Neuron (in vitro differentiated cells): Measurements from ENCODE around the gene CCR5.

ENCODE experiments used
- H2AFZ ChIP-seq: one replicate; pipeline ENCODE4 v1.6.1; 2013; ENCODE audit warnings: low read depth, mild to moderate bottlenecking, inconsistent platforms, low read length, moderate library complexity
- H3K27me3 ChIP-seq: one replicate; pipeline ENCODE4 v1.6.1; 2013; ENCODE audit warnings: low read length; ENCODE audit not compliant: insufficient read depth
- H3K36me3 ChIP-seq: one replicate; pipeline ENCODE4 v1.6.1; 2013; ENCODE audit warnings: low read length; ENCODE audit not compliant: insufficient read depth
- H3K4me1 ChIP-seq: one replicate; pipeline ENCODE4 v1.6.1; 2013; ENCODE audit warnings: low read length; ENCODE audit not compliant: insufficient read depth
- H3K4me3 ChIP-seq: 2 replicates; pipeline ENCODE4 v1.5.1; 2013; ENCODE audit warnings: mild to moderate bottlenecking, low read length, moderate library complexity
- H3K9me3 ChIP-seq: one replicate; pipeline ENCODE4 v1.6.1; 2013; ENCODE audit warnings: low read length

CCR5 gene

DNA sequence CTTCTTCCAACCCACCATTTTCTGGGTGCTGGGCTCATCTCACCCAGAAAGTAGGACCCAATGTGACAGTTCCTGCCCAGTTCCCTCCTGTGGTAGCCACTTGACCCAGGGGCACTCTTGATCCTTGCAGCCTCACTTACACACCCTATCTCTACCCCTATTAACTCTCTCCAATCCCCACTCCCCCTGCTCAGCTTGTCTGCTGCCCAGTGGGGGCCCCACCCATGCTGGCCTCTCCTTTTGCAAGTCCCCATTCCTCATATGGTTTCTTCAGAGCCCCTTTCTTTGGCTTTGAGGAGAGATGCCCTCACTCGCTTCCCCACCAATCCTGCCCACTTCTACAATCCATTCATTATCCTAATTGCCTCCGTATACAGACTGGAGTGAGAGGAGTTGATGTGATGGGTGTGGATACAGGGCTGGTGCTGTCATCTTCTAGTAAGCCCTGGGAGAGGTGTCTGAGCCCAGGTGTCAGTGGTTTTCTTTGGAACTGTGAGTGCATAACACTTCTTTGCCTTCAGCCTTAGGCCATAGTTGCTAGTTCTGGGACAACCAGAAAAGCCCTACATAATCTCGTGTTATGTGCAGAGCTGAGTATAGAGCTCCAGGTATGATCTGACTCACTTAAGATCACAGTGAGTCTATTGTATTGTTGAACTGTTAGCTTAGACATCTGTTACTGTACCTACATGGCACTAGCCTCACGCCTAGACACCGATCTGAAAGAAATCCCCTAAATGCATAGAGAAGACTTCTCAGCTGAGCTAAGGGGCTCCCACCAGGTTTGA, 4.8 kb upstream of the CCR5 start:
- no peaks in the 10 kb centered on the region for H3K9me3 ChIP-seq
- H3K27me3 ChIP-seq = peaks cover 3% of the 10 kb centered on the region
- H3K4me1 ChIP-seq = no peaks in the 10 kb centered on the region
- H2AFZ ChIP-seq = no peak overlapping the region
- no peak overlapping the region for H3K4me3 ChIP-seq
- no peaks in the 10 kb centered on the region for H3K36me3 ChIP-seq

DNA sequence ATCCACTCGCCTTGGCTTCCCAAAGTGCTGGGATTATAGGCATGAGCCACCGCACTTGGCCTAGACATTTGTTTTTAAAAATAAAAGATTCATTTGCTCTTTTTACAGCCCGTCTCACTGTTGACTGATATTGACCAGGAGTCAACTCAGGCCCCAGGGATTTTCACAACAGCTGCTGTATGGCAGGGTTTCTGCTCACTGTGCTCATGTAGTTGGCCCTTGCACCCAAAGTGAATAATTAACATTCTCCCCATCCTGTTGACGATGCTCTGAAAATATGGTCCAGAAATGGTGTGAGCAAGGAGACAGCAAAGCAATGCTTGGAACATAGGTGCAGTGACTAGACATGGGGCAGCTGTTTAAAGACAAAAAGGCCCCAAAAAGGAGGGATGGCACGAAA, 2.9 kb upstream of the CCR5 start:
- H3K36me3 ChIP-seq = no peaks in the 10 kb centered on the region
- H3K4me3 ChIP-seq = no peak overlapping the region
- no peaks in the 10 kb centered on the region for H3K4me1 ChIP-seq
- H3K9me3 ChIP-seq = no peaks in the 10 kb centered on the region
- no peak overlapping the region for H2AFZ ChIP-seq
- H3K27me3 ChIP-seq = peaks cover 3% of the 10 kb centered on the region

DNA sequence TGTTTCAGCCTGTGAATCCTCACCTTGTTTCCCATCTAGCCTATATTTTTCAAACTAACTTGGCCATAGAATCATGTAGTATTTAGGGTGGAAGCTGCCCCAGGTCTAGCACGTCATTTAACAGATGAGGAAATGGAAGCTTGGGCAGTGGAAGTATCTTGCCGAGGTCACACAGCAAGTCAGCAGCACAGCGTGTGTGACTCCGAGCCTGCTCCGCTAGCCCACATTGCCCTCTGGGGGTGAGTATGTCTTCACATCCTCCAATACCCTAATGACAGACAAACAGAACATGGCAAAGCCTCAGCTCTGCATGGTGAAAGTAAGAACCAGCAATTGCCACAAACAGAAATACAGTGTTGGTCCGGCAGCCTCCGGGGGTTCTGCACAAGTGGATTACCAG, 2.2 kb upstream of the CCR5 start:
- H2AFZ ChIP-seq = no peak overlapping the region
- H3K9me3 ChIP-seq = no peaks in the 10 kb centered on the region
- H3K4me3 ChIP-seq = no peak overlapping the region
- H3K27me3 ChIP-seq = peaks cover 3% of the 10 kb centered on the region
- no peaks in the 10 kb centered on the region for H3K36me3 ChIP-seq
- H3K4me1 ChIP-seq = no peaks in the 10 kb centered on the region

DNA sequence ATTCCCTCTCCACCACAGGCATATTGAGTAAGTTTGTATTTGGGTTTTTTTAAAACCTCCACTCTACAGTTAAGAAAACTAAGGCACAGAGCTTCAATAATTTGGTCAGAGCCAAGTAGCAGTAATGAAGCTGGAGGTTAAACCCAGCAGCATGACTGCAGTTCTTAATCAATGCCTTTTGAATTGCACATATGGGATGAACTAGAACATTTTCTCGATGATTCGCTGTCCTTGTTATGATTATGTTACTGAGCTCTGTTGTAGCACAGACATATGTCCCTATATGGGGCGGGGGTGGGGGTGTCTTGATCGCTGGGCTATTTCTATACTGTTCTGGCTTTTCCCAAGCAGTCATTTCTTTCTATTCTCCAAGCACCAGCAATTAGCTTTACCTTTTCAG, 1.6 kb upstream of the CCR5 start:
- Histone ChIP-seq H2AFZ (no peak overlapping the region), H3K36me3 (no peaks in the 10 kb centered on the region), H3K4me3 (no peak overlapping the region), H3K4me1 (no peaks in the 10 kb centered on the region), H3K27me3 (peaks cover 3% of the 10 kb centered on the region), H3K9me3 (no peaks in the 10 kb centered on the region)

DNA sequence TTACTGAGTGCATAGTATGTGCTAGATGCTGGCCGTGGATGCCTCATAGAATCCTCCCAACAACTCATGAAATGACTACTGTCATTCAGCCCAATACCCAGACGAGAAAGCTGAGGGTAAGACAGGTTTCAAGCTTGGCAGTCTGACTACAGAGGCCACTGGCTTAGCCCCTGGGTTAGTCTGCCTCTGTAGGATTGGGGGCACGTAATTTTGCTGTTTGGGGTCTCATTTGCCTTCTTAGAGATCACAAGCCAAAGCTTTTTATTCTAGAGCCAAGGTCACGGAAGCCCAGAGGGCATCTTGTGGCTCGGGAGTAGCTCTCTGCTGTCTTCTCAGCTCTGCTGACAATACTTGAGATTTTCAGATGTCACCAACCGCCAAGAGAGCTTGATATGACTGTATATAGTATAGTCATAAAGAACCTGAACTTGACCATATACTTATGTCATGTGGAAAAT, 1.0 kb upstream of the CCR5 start:
- Histone ChIP-seq H3K4me1 (no peaks in the 10 kb centered on the region), H3K36me3 (no peaks in the 10 kb centered on the region), H3K4me3 (no peak overlapping the region), H2AFZ (no peak overlapping the region), H3K9me3 (no peaks in the 10 kb centered on the region), H3K27me3 (peaks cover 6% of the 10 kb centered on the region)

DNA sequence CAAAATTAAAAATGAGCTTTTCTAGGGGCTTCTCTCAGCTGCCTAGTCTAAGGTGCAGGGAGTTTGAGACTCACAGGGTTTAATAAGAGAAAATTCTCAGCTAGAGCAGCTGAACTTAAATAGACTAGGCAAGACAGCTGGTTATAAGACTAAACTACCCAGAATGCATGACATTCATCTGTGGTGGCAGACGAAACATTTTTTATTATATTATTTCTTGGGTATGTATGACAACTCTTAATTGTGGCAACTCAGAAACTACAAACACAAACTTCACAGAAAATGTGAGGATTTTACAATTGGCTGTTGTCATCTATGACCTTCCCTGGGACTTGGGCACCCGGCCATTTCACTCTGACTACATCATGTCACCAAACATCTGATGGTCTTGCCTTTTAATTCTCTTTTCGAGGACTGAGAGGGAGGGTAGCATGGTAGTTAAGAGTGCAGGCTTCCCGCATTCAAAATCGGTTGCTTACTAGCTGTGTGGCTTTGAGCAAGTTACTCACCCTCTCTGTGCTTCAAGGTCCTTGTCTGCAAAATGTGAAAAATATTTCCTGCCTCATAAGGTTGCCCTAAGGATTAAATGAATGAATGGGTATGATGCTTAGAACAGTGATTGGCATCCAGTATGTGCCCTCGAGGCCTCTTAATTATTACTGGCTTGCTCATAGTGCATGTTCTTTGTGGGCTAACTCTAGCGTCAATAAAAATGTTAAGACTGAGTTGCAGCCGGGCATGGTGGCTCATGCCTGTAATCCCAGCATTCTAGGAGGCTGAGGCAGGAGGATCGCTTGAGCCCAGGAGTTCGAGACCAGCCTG, 984 bp downstream of the CCR5 start:
- Histone ChIP-seq H2AFZ (no peak overlapping the region), H3K36me3 (no peaks in the 10 kb centered on the region)

DNA sequence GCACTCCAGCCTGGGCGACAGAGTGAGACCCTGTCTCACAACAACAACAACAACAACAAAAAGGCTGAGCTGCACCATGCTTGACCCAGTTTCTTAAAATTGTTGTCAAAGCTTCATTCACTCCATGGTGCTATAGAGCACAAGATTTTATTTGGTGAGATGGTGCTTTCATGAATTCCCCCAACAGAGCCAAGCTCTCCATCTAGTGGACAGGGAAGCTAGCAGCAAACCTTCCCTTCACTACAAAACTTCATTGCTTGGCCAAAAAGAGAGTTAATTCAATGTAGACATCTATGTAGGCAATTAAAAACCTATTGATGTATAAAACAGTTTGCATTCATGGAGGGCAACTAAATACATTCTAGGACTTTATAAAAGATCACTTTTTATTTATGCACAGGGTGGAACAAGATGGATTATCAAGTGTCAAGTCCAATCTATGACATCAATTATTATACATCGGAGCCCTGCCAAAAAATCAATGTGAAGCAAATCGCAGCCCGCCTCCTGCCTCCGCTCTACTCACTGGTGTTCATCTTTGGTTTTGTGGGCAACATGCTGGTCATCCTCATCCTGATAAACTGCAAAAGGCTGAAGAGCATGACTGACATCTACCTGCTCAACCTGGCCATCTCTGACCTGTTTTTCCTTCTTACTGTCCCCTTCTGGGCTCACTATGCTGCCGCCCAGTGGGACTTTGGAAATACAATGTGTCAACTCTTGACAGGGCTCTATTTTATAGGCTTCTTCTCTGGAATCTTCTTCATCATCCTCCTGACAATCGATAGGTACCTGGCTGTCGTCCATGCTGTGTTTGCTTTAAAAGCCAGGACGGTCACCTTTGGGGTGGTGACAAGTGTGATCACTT, 2.0 kb downstream of the CCR5 start:
- H3K36me3 ChIP-seq = no peaks in the 10 kb centered on the region
- H3K4me3 ChIP-seq = no peak overlapping the region
- no peak overlapping the region for H2AFZ ChIP-seq
- H3K4me1 ChIP-seq = no peaks in the 10 kb centered on the region
- H3K9me3 ChIP-seq = no peaks in the 10 kb centered on the region
- H3K27me3 ChIP-seq = peaks cover 6% of the 10 kb centered on the region

More for the DNA sequence above, 984 bp downstream of the CCR5 start:
- H3K9me3 ChIP-seq = no peaks in the 10 kb centered on the region
- peaks cover 6% of the 10 kb centered on the region for H3K27me3 ChIP-seq
- H3K4me3 ChIP-seq = no peak overlapping the region
- no peaks in the 10 kb centered on the region for H3K4me1 ChIP-seq

DNA sequence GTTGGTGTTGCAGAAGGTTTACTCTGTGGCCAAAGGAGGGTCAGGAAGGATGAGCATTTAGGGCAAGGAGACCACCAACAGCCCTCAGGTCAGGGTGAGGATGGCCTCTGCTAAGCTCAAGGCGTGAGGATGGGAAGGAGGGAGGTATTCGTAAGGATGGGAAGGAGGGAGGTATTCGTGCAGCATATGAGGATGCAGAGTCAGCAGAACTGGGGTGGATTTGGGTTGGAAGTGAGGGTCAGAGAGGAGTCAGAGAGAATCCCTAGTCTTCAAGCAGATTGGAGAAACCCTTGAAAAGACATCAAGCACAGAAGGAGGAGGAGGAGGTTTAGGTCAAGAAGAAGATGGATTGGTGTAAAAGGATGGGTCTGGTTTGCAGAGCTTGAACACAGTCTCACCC, 4.0 kb downstream of the CCR5 start:
- no peak overlapping the region for H3K4me3 ChIP-seq
- H3K27me3 ChIP-seq = peaks cover 3% of the 10 kb centered on the region
- no peaks in the 10 kb centered on the region for H3K9me3 ChIP-seq
- H3K4me1 ChIP-seq = no peaks in the 10 kb centered on the region
- no peaks in the 10 kb centered on the region for H3K36me3 ChIP-seq
- no peak overlapping the region for H2AFZ ChIP-seq

DNA sequence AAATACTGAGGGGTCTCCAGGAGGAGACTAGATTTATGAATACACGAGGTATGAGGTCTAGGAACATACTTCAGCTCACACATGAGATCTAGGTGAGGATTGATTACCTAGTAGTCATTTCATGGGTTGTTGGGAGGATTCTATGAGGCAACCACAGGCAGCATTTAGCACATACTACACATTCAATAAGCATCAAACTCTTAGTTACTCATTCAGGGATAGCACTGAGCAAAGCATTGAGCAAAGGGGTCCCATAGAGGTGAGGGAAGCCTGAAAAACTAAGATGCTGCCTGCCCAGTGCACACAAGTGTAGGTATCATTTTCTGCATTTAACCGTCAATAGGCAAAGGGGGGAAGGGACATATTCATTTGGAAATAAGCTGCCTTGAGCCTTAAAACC, 4.5 kb downstream of the CCR5 start:
- no peak overlapping the region for H3K4me3 ChIP-seq
- no peaks in the 10 kb centered on the region for H3K4me1 ChIP-seq
- H3K9me3 ChIP-seq = no peaks in the 10 kb centered on the region
- no peaks in the 10 kb centered on the region for H3K36me3 ChIP-seq
- H3K27me3 ChIP-seq = peaks cover 3% of the 10 kb centered on the region
- H2AFZ ChIP-seq = no peak overlapping the region

DNA sequence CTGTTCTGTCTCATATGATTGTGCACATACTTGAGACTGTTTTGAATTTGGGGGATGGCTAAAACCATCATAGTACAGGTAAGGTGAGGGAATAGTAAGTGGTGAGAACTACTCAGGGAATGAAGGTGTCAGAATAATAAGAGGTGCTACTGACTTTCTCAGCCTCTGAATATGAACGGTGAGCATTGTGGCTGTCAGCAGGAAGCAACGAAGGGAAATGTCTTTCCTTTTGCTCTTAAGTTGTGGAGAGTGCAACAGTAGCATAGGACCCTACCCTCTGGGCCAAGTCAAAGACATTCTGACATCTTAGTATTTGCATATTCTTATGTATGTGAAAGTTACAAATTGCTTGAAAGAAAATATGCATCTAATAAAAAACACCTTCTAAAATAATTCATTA, 5.1 kb downstream of the CCR5 start:
- Histone ChIP-seq H3K27me3 (peaks cover 3% of the 10 kb centered on the region), H3K4me1 (no peaks in the 10 kb centered on the region), H3K4me3 (no peak overlapping the region), H2AFZ (no peak overlapping the region), H3K9me3 (no peaks in the 10 kb centered on the region), H3K36me3 (no peaks in the 10 kb centered on the region)

DNA sequence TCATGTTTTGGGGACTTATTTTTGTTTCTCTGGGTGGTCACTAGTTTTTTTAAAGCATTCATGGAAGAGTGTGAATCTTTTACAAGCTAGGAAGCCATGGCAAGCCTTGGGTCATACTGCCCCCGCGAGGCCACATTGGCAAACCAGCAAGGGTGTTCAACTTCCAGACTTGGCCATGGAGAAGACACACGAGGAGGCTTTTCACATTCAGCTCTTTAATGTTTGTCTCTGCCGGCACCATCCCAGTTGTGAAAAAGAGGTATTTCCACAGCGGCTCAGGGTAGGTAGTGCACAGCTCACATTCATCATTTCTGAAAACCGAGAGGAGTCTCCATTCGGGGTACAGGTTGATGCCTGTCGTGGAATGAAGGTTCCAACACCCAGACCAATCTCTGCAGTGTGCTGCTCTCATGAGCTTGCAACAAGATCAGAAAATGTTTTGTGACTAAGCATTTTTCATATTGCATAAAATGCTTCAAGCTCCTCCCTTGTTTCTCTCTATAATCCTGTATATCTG, 7.7 kb downstream of the CCR5 start:
- no peaks in the 10 kb centered on the region for H3K9me3 ChIP-seq
- H3K27me3 ChIP-seq = peaks cover 3% of the 10 kb centered on the region
- H2AFZ ChIP-seq = no peak overlapping the region
- H3K4me1 ChIP-seq = no peaks in the 10 kb centered on the region
- H3K36me3 ChIP-seq = no peaks in the 10 kb centered on the region
- H3K4me3 ChIP-seq = no peak overlapping the region

DNA sequence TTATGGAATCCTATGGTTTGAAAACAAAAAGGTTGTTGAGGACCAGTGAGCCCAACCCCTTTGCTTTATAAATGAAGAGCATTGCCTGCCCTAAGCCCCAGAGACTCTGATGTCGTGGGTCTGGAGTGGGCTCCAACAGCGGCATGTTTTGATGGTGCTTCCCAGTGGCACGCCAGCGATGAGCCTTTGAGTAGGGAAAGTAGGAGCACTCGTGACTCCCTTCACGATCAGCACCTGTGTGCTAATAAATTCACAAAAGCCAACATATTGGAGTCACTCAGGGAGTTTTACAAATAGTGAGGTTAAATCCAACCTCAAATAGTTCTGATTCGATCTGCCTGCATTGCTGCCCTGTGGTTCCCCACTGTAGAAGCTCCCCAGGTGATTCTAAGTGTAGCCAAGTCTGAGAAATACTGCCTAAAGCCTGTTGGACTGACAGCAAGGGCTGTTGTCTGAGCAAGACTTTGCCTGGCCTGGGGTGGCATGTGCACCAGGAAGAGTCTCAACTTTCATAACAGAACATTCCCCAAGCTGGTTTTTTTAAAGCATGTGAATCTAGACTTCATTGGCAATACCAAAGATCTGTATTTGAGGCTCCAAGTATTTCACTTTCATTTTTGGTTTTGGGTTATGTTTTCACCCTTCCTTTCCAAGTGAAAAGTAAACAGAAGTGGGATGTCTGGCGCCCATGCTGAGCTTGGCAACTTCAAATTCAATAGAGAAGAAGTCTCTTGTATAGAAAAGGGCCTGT, 9.9 kb downstream of the CCR5 start:
- Histone ChIP-seq H3K4me1 (no peaks in the 10 kb centered on the region), H3K9me3 (no peaks in the 10 kb centered on the region), H2AFZ (no peak overlapping the region), H3K4me3 (no peak overlapping the region), H3K27me3 (peaks cover 2% of the 10 kb centered on the region), H3K36me3 (no peaks in the 10 kb centered on the region)
